HEK293 (cell line): ENCODE measurements around the gene EIF3J.
A peak's percentile ranks its signal among the peaks of the same experiment; 100 is the strongest.

ENCODE experiments used
- CTCF ChIA-PET: fragments of 350-600 bp; formaldehyde crosslinking; extraction: SDS; loops from one replicate; lab custom pipeline; 2021; ENCODE audit warnings: antibody characterized with exemption; lab: Yijun Ruan, JAX
- POLR2A ChIA-PET: fragments of 300-600 bp; formaldehyde crosslinking; extraction: SDS; loops from one replicate; lab custom pipeline; 2020; ENCODE audit warnings: antibody characterized with exemption, inconsistent platforms; lab: Yijun Ruan, JAX
- H3K27ac ChIP-seq: fragments of 200-500 bp; sonication (Bioruptor generic); 2 replicates; pipeline ENCODE4 v1.5.1; 2014; ENCODE audit warnings: low read depth, low read length, control low read depth, inconsistent platforms; ENCODE audit errors: extremely low read depth
- H3K36me3 ChIP-seq, 2 experiments: fragments of 200-500 bp in 1 of 2; sonication (Bioruptor generic) in 1 of 2; 1 replicate in 1 of 2; 2 replicates in 1 of 2; pipeline ENCODE4 v1.5.1; 2014 to 2017; ENCODE audit warnings: inconsistent platforms in 2 of 2, low read length in 2 of 2; ENCODE audit not compliant: control insufficient read depth in 2 of 2, insufficient read depth in 1 of 2
- H3K4me1 ChIP-seq: fragments of 200-500 bp; sonication (Bioruptor generic); 2 replicates; pipeline ENCODE4 v1.5.1; 2014; ENCODE audit warnings: mild to moderate bottlenecking, low read length, inconsistent platforms; ENCODE audit not compliant: control insufficient read depth, insufficient read depth
- H3K4me3 ChIP-seq: 2 replicates; pipeline ENCODE4 v1.5.1; 2011; ENCODE audit warnings: low read depth, mild to moderate bottlenecking, control low read depth, low read length, moderate library complexity
- H3K9me3 ChIP-seq: fragments of 200-500 bp; sonication (Bioruptor generic); 2 replicates; pipeline ENCODE4 v1.5.1; 2014; ENCODE audit warnings: low read depth, low read length, inconsistent platforms; ENCODE audit not compliant: control insufficient read depth, insufficient read depth
- BCL11A ChIP-seq: fragments of 450-650 bp; formaldehyde crosslinking; IDR thresholded peaks from 2 replicates; pipeline ENCODE4 v1.5.1; 2016; ENCODE audit warnings: low read depth, missing biosample characterization, missing genetic modification characterization
- IKZF3 ChIP-seq: fragments of 450-650 bp; IDR thresholded peaks from 2 replicates; pipeline ENCODE4 v1.5.0; 2018; ENCODE audit warnings: missing biosample characterization, mild to moderate bottlenecking, missing genetic modification characterization, moderate library complexity
- ZFP3 ChIP-seq: fragments of 450-650 bp; formaldehyde crosslinking; IDR thresholded peaks from 2 replicates; pipeline ENCODE4 v1.5.1; 2016; ENCODE audit warnings: low read depth, missing biosample characterization, missing genetic modification characterization
- ZNF114 ChIP-seq: fragments of 450-650 bp; formaldehyde crosslinking; IDR thresholded peaks from 2 replicates; pipeline ENCODE4 v1.5.0; 2017; ENCODE audit warnings: missing biosample characterization, missing genetic modification characterization
- ZNF121 ChIP-seq: fragments of 450-650 bp; formaldehyde crosslinking; IDR thresholded peaks from 2 replicates; pipeline ENCODE4 v1.5.1; 2016; ENCODE audit warnings: missing biosample characterization, missing genetic modification characterization
- ZNF24 ChIP-seq: fragments of 450-650 bp; formaldehyde crosslinking; IDR thresholded peaks from 2 replicates; pipeline ENCODE4 v1.5.1; 2016; ENCODE audit warnings: missing biosample characterization, missing genetic modification characterization
- ZNF274 ChIP-seq, 2 experiments: fragments of 200-500 bp in 1 of 2; fragments of 450-650 bp in 1 of 2; sonication (Bioruptor generic) in 1 of 2; formaldehyde crosslinking in 1 of 2; IDR thresholded peaks; 2 replicates each; pipeline versions ENCODE4 v1.5.1 to v1.6.1; 2014 to 2016; ENCODE audit warnings: borderline replicate concordance in 1 of 2, inconsistent platforms in 1 of 2, low read length in 1 of 2, missing biosample characterization in 1 of 2, missing genetic modification characterization in 1 of 2
- ZNF530 ChIP-seq: fragments of 450-650 bp; formaldehyde crosslinking; IDR thresholded peaks from 2 replicates; pipeline ENCODE4 v1.5.1; 2016; ENCODE audit warnings: low read depth, missing biosample characterization, missing genetic modification characterization
- ZNF555 ChIP-seq: fragments of 450-650 bp; formaldehyde crosslinking; conservative IDR thresholded peaks from 2 replicates; pipeline ENCODE4 v1.5.1; 2017; ENCODE audit warnings: missing biosample characterization, mild to moderate bottlenecking, missing genetic modification characterization, inconsistent platforms
- ZNF624 ChIP-seq: fragments of 450-650 bp; formaldehyde crosslinking; IDR thresholded peaks from 2 replicates; pipeline ENCODE4 v1.5.1; 2017; ENCODE audit warnings: missing biosample characterization, missing genetic modification characterization
- ZNF76 ChIP-seq: fragments of 450-650 bp; formaldehyde crosslinking; IDR thresholded peaks from 2 replicates; pipeline ENCODE4; 2016; ENCODE audit warnings: low read depth, missing biosample characterization, missing genetic modification characterization, borderline replicate concordance
- ZNF768 ChIP-seq: fragments of 450-650 bp; formaldehyde crosslinking; IDR thresholded peaks from 2 replicates; pipeline ENCODE4 v1.5.1; 2018; ENCODE audit warnings: missing biosample characterization, mild to moderate bottlenecking, missing genetic modification characterization
- ZNF777 ChIP-seq: fragments of 450-650 bp; formaldehyde crosslinking; IDR thresholded peaks from 2 replicates; pipeline ENCODE4 v1.5.1; 2017; ENCODE audit warnings: missing biosample characterization, missing genetic modification characterization, borderline replicate concordance
- ZNF843 ChIP-seq: fragments of 450-650 bp; formaldehyde crosslinking; IDR thresholded peaks from 2 replicates; pipeline ENCODE4 v1.5.1; 2016; ENCODE audit warnings: missing biosample characterization, missing genetic modification characterization
- TF ChIP-seq, protein P1 (sequence below): fragments of 450-650 bp; formaldehyde crosslinking; IDR thresholded peaks from 2 replicates; pipeline ENCODE4 v1.5.1; 2016; ENCODE audit warnings: missing biosample characterization, missing genetic modification characterization
- TF ChIP-seq, protein P2 (sequence below): fragments of 450-650 bp; formaldehyde crosslinking; IDR thresholded peaks from 2 replicates; pipeline ENCODE4 v1.5.1; 2016; ENCODE audit warnings: missing biosample characterization, missing genetic modification characterization

EIF3J gene

GRCh38 chr15:44537735-44538240 lies 841 bp downstream of the EIF3J start:
- Histone ChIP-seq H3K4me1 (no peaks in the 10 kb centered on the region), H3K36me3 (peaks cover 9 to 32% of the 10 kb centered on the region in 2 experiments; a peak in 2 of 3 replicates), H3K27ac (peak overlapping the region; percentile 87), H3K4me3 (peak overlapping the region; percentile 88), H3K9me3 (no peaks in the 10 kb centered on the region)
- no peak for TF ChIP-seq ZNF843 (tag by site-specific recombination)
- TF ChIP-seq, protein P1, sequence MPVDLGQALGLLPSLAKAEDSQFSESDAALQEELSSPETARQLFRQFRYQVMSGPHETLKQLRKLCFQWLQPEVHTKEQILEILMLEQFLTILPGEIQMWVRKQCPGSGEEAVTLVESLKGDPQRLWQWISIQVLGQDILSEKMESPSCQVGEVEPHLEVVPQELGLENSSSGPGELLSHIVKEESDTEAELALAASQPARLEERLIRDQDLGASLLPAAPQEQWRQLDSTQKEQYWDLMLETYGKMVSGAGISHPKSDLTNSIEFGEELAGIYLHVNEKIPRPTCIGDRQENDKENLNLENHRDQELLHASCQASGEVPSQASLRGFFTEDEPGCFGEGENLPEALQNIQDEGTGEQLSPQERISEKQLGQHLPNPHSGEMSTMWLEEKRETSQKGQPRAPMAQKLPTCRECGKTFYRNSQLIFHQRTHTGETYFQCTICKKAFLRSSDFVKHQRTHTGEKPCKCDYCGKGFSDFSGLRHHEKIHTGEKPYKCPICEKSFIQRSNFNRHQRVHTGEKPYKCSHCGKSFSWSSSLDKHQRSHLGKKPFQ (tag by site-specific recombination): peak; percentile 61
- TF ChIP-seq ZNF530 (tag by site-specific recombination): no peak
- no peak for TF ChIP-seq ZNF555
- TF ChIP-seq ZFP3 (tag by site-specific recombination): no peak
- TF ChIP-seq, protein P2, sequence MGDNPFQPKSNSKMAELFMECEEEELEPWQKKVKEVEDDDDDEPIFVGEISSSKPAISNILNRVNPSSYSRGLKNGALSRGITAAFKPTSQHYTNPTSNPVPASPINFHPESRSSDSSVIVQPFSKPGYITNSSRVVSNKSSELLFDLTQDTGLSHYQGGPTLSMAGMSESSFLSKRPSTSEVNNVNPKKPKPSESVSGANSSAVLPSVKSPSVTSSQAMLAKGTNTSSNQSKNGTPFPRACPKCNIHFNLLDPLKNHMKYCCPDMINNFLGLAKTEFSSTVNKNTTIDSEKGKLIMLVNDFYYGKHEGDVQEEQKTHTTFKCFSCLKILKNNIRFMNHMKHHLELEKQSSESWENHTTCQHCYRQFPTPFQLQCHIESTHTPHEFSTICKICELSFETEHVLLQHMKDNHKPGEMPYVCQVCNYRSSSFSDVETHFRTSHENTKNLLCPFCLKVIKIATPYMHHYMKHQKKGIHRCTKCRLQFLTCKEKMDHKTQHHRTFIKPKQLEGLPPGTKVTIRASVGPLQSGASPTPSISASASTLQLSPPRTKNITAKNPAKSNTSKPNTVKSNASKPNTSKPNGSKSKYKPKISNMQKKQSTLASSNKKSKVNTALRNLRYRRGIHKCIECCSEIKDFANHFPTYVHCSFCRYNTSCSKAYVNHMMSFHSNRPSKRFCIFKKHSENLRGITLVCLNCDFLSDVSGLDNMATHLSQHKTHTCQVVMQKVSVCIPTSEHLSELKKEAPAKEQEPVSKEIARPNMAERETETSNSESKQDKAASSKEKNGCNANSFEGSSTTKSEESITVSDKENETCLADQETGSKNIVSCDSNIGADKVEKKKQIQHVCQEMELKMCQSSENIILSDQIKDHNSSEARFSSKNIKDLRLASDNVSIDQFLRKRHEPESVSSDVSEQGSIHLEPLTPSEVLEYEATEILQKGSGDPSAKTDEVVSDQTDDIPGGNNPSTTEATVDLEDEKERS: no peak
- no peak for TF ChIP-seq ZNF624 (tag by site-specific recombination)
- 0 out of 2 replicates have a peak, but pooled peaks have one; percentile 45 for TF ChIP-seq IKZF3 (tag by site-specific recombination)
- TF ChIP-seq ZNF768 (tag by site-specific recombination): no peak
- no peak for TF ChIP-seq ZNF777 (tag by site-specific recombination)
- ChIA-PET CTCF (interaction anchor here (0.6 to 1.3 kb wide), 3 partner anchors 9 to 41 kb away, joined by 4 read pairs; no protein-coding TSS in a partner anchor), POLR2A (interaction anchor here (1.2 to 1.9 kb wide), 4 partner anchors 8 to 110 kb away, joined by 5 to 18 read pairs (median 8); partner anchors contain the start of gene CTDSPL2)

DNA sequence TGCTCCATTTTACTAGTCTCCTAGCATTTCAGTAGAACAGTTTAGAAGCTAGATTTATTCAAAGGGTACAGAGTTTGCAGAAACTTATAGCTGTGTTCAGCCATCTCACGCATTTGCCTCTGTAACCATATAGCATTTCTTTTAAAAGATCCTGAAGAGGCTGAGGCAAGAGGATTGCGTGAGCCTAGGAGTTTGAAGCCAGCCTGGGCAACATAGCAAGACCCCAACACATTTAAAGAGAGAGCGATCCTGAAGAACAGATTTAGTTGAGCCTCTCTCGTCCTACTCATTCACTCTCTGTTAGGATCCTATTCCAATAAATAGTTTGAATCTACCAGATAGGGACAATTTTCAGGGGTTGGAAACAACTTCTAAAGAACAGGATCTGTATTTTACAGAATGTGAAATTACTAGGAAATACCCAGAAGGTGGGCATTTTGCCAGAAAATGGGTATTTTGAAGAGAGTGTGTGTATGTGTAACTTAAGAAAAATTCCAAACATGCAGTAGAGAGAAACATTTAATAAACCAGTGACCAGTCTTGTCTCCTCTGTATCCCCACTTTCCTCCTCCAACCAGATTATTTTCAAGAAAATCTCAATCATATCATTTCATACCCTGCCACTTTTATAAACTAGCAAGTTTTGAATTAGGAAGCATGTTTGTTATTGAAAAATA lies 4.5 kb downstream of the EIF3J start:
- CTCF ChIA-PET: interaction anchor here (0.5 kb wide), 1 partner anchor 138 kb away, joined by 6 read pairs; no protein-coding TSS in a partner anchor
- no peaks in the 10 kb centered on the region for H3K9me3 ChIP-seq
- no peak for TF ChIP-seq ZNF24 (tag by site-specific recombination)
- peak; percentile 81 for TF ChIP-seq ZNF121 (tag by site-specific recombination)
- TF ChIP-seq, all 188 proteins: peak for 1
- Histone ChIP-seq H3K36me3 (peaks cover 9 to 36% of the 10 kb centered on the region in 2 experiments; a peak in 2 of 3 replicates), H3K27ac (no peak overlapping the region), H3K4me1 (0 out of 2 replicates have a peak, but pooled peaks cover 6% of the 10 kb centered on the region), H3K4me3 (no peak overlapping the region)
- POLR2A ChIA-PET: no interaction called here

DNA sequence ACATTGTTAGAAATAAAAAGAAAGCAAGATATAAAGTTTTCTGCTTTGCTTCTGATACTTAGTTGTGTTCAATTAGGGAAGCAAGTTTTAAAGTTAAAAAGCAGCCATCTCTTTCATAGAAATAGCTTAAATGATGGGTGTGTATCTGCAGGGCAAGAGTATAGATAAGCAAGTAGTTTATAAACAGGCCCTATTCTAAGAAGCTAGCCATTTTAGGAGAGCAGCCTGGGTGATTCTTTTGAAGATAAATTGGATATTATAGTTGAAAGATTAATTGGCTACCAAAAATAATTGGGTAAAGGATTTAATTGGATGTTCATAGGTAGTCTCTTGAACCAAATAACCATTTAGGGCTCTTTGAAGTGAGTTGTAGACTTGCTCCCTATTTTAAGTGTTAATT lies 5.6 kb downstream of the EIF3J start:
- no peaks in the 10 kb centered on the region for H3K9me3 ChIP-seq
- no peak for TF ChIP-seq BCL11A (tag by site-specific recombination)
- TF ChIP-seq ZNF76 (tag by site-specific recombination): no peak
- TF ChIP-seq ZNF114 (tag by site-specific recombination): no peak
- no peak for TF ChIP-seq ZNF274 (IDR thresholded peaks at IDR 0.05; ENCODE audit: low read length)
- no peak for TF ChIP-seq ZNF274 (tag by site-specific recombination; IDR thresholded peaks at IDR 0.05; ENCODE audit: borderline replicate concordance)
- TF ChIP-seq, all 188 proteins: peak for 0
- no peak overlapping the region for H3K27ac ChIP-seq
- POLR2A ChIA-PET: interaction anchor here (0.7 kb wide), 1 partner anchor 123 kb away, joined by 4 read pairs; no protein-coding TSS in a partner anchor
- no peak overlapping the region for H3K4me3 ChIP-seq
- 0 out of 2 replicates have a peak, but pooled peaks cover 6% of the 10 kb centered on the region for H3K4me1 ChIP-seq
- H3K36me3 ChIP-seq: peaks cover 9 to 36% of the 10 kb centered on the region in 2 experiments; a peak in 2 of 3 replicates
- CTCF ChIA-PET: interaction anchor here (0.6 kb wide), 1 partner anchor 38 kb away, joined by 4 read pairs; no protein-coding TSS in a partner anchor
